HFFc6 (cell line): ENCODE data around the gene ARID5B. TPM values are rescaled to one million over a fixed set of nuclear protein-coding genes. Genes with fewer than 3 reads are reported as not detected.
A peak's percentile ranks its signal among the peaks of the same experiment; 100 is the strongest.

Experiments used
- DNase-seq: peaks from one replicate; pipeline ENCODE4 v3.0.0-alpha.2; 2018
- H3K27ac Mint-ChIP-seq: 2 replicates; pipeline ENCODE4 v1.8.0; 2020; ENCODE audit warnings: mild to moderate bottlenecking, mixed read lengths
- H3K27me3 Mint-ChIP-seq: 2 replicates; pipeline ENCODE4 v1.8.0; 2021; ENCODE audit warnings: mild to moderate bottlenecking, moderate library complexity, mixed read lengths; ENCODE audit not compliant: insufficient read depth
- H3K36me3 Mint-ChIP-seq: 2 replicates; pipeline ENCODE4 v1.8.0; 2021; ENCODE audit warnings: low read depth, mixed read lengths
- H3K4me1 Mint-ChIP-seq: 2 replicates; pipeline ENCODE4 v1.8.0; 2020; ENCODE audit warnings: low read depth, mixed read lengths
- H3K4me3 Mint-ChIP-seq: 2 replicates; pipeline ENCODE4 v1.8.0; 2020; ENCODE audit warnings: mild to moderate bottlenecking, moderate library complexity, mixed read lengths
- H3K9me3 Mint-ChIP-seq: 2 replicates; pipeline ENCODE4 v1.8.0; 2020; ENCODE audit warnings: mild to moderate bottlenecking, mixed read lengths
- CTCF ChIP-seq: fragments of 200-600 bp; sonication (generic); IDR thresholded peaks from 2 replicates; pipeline ENCODE4 v1.5.0; 2021; ENCODE audit warnings: antibody characterized with exemption, mild to moderate bottlenecking
- total RNA-seq, 6 experiments: library from RNA; stranded (reverse); fragmentation: NEBNext Ultra II Directional; extraction: Animal tissue kit (Norgen Biotek cat#: 25700); gene quantifications; 2 replicates in 1 of 6; 3 replicates in 5 of 6; pipeline ENCODE4 v1.2.3, GENCODE V29; 2021

Gene ARID5B
- total RNA-seq, 6 experiments from 2014 or later, result 102 to 142 (median 131) TPM

- Mint-ChIP-seq H3K27ac (no peak overlapping the region), H3K9me3 (no peaks in the 10 kb centered on the region), H3K36me3 (peaks cover 33% of the 10 kb centered on the region), H3K27me3 (peaks cover 3% of the 10 kb centered on the region; the same call in 1 of the 2 replicates), H3K4me1 (peaks cover 78% of the 10 kb centered on the region), H3K4me3 (no peak overlapping the region)
- no peak for DNase-seq
- TF ChIP-seq CTCF, result no peak
These were observed 84.9 kb downstream of the ARID5B start for GRCh38 chr10:61986382-61986781.

- peak overlapping the region; percentile 69 for H3K27ac Mint-ChIP-seq
- peaks cover 36% of the 10 kb centered on the region for H3K36me3 Mint-ChIP-seq
- H3K4me1 Mint-ChIP-seq, result peaks cover 78% of the 10 kb centered on the region
- no peaks in the 10 kb centered on the region for H3K9me3 Mint-ChIP-seq
- peaks cover 3% of the 10 kb centered on the region; the same call in 1 of the 2 replicates for H3K27me3 Mint-ChIP-seq
- no peak for TF ChIP-seq CTCF
- peak overlapping the region; percentile 38; the same call in 1 of the 2 replicates for H3K4me3 Mint-ChIP-seq
- DNase-seq, result no peak
These were observed 85.4 kb downstream of the ARID5B start for GRCh38 chr10:61986788-61987492.

DNA sequence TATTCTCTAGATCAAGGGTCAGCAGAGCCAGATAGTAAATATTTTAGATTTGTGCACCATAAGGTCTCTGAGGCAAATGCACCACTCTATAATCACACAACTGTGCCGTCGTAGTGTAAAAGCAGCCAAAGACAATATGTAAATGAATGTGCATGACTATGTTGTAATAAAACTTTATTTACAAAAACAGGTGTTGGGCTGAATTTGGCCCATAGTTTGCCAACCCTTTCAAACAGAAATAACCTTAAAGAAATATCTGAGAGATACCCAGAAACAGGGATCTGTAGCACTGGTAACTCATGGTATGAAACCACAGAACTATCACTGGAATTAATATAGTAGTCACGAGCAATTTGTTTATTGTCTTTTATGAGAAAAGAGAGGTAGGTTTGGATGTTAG lies 86.0 kb downstream of the ARID5B start:
- DNase-seq, result no peak
- H3K4me3 Mint-ChIP-seq, result peak overlapping the region; percentile 34
- TF ChIP-seq CTCF, result no peak
- H3K36me3 Mint-ChIP-seq, result peaks cover 36% of the 10 kb centered on the region
- peaks cover 78% of the 10 kb centered on the region for H3K4me1 Mint-ChIP-seq
- no peaks in the 10 kb centered on the region for H3K9me3 Mint-ChIP-seq
- peak overlapping the region; percentile 56 for H3K27ac Mint-ChIP-seq
- peaks cover 3% of the 10 kb centered on the region; the same call in 1 of the 2 replicates for H3K27me3 Mint-ChIP-seq

GRCh38 chr10:61987951-61988379 lies 86.5 kb downstream of the ARID5B start:
- H3K36me3 Mint-ChIP-seq, result peaks cover 36% of the 10 kb centered on the region
- no peak for DNase-seq
- H3K4me3 Mint-ChIP-seq, result peak overlapping the region; percentile 34
- H3K4me1 Mint-ChIP-seq, result peaks cover 78% of the 10 kb centered on the region
- peaks cover 3% of the 10 kb centered on the region; the same call in 1 of the 2 replicates for H3K27me3 Mint-ChIP-seq
- no peak for TF ChIP-seq CTCF
- H3K9me3 Mint-ChIP-seq, result no peaks in the 10 kb centered on the region
- peak overlapping the region; percentile 56 for H3K27ac Mint-ChIP-seq

GRCh38 chr10:61989995-61990760 lies 88.7 kb downstream of the ARID5B start:
- Mint-ChIP-seq H3K4me1 (peaks cover 83% of the 10 kb centered on the region), H3K9me3 (no peaks in the 10 kb centered on the region), H3K27ac (peak overlapping the region; percentile 22)

More at GRCh38 chr10:61989995-61990760, 88.7 kb downstream of the ARID5B start:
- H3K36me3 Mint-ChIP-seq, result peaks cover 28% of the 10 kb centered on the region
- DNase-seq, result no peak
- H3K27me3 Mint-ChIP-seq, result peaks cover 3% of the 10 kb centered on the region; the same call in 1 of the 2 replicates
- no peak overlapping the region for H3K4me3 Mint-ChIP-seq
- TF ChIP-seq CTCF, result no peak
